Epithelial cell of esophagus (primary cell): ENCODE results near the gene PAX5.

Experiments used
- DNase-seq: peaks from one replicate; pipeline ENCODE4 v3.0.0; 2010; ENCODE audit warnings: low read depth
- H3K4me3 ChIP-seq: 2 replicates; pipeline ENCODE4 v1.5.1; 2011; ENCODE audit warnings: mild to moderate bottlenecking, low read length, control low read depth
- TF ChIP-seq, protein P1 (sequence below): IDR thresholded peaks from 2 replicates; pipeline ENCODE4 v1.5.1; 2011; ENCODE audit warnings: low read depth, mild to moderate bottlenecking, low read length, control low read depth, inconsistent platforms; ENCODE audit not compliant: insufficient read depth; ENCODE audit errors: missing control alignments

The PAX5 gene

DNA sequence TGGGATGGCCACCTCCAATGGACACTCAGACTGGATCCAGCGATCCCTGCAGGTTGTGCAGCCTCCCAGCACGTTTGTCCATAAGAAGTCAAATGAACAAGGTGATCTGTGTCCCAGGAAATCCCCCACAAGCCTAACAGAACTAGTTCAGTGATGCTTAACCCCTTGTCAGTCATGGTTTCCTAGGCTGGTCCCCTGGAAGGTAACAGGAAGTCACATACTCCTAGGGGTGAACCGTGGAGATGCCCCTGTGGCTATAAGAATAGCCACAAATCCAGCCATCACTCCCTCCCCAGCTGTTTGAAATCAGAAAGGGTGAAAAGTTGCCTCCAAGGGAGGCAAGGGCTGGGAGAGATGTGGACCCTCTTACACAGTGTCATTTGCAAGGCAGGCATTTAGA lies 22.5 kb downstream of the PAX5 start:
- no peak overlapping the region for H3K4me3 ChIP-seq
- TF ChIP-seq, protein P1, sequence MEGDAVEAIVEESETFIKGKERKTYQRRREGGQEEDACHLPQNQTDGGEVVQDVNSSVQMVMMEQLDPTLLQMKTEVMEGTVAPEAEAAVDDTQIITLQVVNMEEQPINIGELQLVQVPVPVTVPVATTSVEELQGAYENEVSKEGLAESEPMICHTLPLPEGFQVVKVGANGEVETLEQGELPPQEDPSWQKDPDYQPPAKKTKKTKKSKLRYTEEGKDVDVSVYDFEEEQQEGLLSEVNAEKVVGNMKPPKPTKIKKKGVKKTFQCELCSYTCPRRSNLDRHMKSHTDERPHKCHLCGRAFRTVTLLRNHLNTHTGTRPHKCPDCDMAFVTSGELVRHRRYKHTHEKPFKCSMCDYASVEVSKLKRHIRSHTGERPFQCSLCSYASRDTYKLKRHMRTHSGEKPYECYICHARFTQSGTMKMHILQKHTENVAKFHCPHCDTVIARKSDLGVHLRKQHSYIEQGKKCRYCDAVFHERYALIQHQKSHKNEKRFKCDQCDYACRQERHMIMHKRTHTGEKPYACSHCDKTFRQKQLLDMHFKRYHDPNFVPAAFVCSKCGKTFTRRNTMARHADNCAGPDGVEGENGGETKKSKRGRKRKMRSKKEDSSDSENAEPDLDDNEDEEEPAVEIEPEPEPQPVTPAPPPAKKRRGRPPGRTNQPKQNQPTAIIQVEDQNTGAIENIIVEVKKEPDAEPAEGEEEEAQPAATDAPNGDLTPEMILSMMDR, result no peak
- no peak for DNase-seq

- no peak for DNase-seq
- TF ChIP-seq, protein P1, result no peak
- H3K4me3 ChIP-seq, result no peak overlapping the region
These were observed 23.1 kb downstream of the PAX5 start for GRCh38 chr9:37010976-37011375.

- DNase-seq, result no peak
- TF ChIP-seq, protein P1, result no peak
- H3K4me3 ChIP-seq, result no peak overlapping the region
These were observed 23.9 kb downstream of the PAX5 start for GRCh38 chr9:37010180-37010579.

DNA sequence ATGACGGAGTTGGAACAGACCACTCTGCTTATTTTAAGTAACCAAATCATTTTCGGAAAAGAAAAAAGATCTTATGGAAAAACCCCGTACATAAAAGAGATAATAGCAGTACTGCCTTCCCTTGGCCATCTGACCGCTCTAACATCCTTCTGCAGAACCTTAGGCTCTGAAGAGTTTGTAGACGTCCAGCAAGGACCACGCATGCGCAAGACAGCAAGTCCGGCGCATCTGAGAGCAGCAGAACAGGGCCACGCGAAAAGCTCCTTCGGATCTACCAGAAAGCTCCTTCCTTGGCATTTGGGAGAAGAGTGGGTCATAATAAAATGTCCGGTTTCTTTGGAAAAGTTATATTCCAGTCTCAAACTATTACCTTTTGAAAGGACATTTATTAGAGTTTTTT lies 26.8 kb downstream of the PAX5 start:
- TF ChIP-seq, protein P1, result no peak
- DNase-seq, result no peak
- H3K4me3 ChIP-seq, result no peak overlapping the region

DNA sequence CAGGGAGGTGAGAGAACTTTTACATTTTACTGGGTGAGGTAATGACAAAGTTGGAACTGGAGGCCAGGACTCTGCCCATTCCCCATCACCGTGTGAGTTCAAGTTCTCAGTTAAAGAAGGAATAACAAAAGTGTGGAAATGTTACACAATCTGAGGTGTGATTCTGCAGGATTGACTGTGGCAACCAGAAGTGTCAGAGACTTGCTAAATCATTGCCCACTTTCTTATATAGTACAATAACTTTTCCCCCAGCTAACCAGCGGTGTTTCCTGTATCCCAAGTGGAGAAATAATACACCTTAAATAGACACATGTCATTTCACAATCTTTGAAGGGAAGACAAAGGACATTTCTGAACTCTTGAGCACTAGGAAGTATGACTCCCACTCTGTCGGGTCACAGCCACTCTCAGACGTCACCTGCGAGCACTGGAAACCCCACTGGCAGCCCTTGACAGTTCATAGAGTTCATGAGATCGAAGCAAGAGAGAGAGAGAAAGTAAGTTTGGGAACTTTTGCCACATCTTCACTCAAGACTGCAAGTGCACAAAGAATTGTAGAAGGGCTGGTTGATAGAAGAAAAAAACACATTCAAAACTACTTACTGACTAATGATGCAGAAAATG lies 28.4 kb downstream of the PAX5 start:
- DNase-seq, result no peak
- no peak overlapping the region for H3K4me3 ChIP-seq
- TF ChIP-seq, protein P1, result no peak

GRCh38 chr9:37004424-37004935 lies 29.6 kb downstream of the PAX5 start:
- H3K4me3 ChIP-seq, result no peak overlapping the region
- no peak for DNase-seq
- TF ChIP-seq, protein P1, result no peak
